ENCODE data around the gene PSMB3. TPM values are rescaled to one million over a fixed set of nuclear protein-coding genes. Genes with fewer than 3 reads are reported as not detected.
A peak's percentile ranks its signal among the peaks of the same experiment; 100 is the strongest.

The PSMB3 gene
- polyA plus RNA-seq, 1 experiment, result 234 TPM

DNA sequence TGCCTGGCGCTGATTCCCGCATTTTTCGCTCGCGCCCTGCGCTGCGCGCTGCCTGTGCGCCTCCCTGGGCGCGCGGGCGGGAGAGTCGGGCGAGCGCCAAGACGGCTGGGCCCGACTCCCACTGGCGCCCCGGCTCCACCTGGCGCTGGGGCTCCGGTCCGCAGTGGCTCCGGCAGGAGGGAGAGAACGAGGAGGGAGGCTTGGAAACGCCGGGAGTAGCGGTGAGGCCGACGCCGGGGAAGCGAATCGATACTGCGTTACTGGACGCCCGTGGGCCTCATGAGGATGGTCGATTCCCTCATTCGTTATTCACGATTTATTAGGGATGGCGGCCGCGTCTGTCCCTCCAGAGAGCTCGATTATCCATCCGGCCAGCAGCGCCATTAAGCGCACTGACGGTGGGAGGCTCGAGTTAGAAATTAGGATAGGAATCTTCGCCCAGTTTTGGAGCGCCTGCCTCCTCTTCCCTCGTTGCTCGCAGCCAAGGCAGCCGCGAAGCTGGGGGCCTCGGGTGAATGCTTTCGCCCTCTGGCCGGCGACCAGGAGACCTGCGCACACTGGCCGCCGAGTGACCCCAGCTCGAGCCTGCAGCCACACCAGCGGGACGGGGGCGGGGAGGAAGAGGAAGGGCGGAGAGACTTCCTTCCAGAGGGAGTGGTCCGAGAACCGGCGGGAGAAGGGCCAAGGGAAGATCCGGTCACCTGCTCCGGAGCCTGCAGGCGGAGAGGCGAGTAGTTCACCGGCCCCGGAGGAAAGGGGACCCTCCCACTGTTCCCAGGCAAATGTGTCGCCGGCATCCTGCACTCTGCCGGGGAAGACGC lies 3.1 kb upstream of the PSMB3 start:
- ChIA-PET POLR2A (interaction anchor here (0.6 to 0.7 kb wide), 2 partner anchors 42 to 121 kb away, joined by 3 to 4 read pairs; no protein-coding TSS in a partner anchor), CTCF (interaction anchor here (0.6 kb wide), 1 partner anchor 117 kb away, joined by 4 read pairs; no protein-coding TSS in a partner anchor)
- no peak for DNase-seq (ENCODE audit: low read depth, low spot score)
- Histone ChIP-seq H3K4me3 (ENCODE audit: low read depth, low read length) (peak overlapping the region; percentile 85), H3K9me3 (ENCODE audit: control insufficient read depth, insufficient read depth, low read length) (peaks cover 8% of the 10 kb centered on the region; the same call in 1 of the 2 replicates), H3K27me3 (ENCODE audit: control insufficient read depth, insufficient read depth, low read length) (no peaks in the 10 kb centered on the region), H3K27ac (ENCODE audit: low read depth, low read length) (peak overlapping the region; percentile 39)
- TF ChIP-seq, protein P1, sequence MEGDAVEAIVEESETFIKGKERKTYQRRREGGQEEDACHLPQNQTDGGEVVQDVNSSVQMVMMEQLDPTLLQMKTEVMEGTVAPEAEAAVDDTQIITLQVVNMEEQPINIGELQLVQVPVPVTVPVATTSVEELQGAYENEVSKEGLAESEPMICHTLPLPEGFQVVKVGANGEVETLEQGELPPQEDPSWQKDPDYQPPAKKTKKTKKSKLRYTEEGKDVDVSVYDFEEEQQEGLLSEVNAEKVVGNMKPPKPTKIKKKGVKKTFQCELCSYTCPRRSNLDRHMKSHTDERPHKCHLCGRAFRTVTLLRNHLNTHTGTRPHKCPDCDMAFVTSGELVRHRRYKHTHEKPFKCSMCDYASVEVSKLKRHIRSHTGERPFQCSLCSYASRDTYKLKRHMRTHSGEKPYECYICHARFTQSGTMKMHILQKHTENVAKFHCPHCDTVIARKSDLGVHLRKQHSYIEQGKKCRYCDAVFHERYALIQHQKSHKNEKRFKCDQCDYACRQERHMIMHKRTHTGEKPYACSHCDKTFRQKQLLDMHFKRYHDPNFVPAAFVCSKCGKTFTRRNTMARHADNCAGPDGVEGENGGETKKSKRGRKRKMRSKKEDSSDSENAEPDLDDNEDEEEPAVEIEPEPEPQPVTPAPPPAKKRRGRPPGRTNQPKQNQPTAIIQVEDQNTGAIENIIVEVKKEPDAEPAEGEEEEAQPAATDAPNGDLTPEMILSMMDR (IDR thresholded peaks at IDR 0.05; ENCODE audit: low read depth, low read length), result no peak

DNA sequence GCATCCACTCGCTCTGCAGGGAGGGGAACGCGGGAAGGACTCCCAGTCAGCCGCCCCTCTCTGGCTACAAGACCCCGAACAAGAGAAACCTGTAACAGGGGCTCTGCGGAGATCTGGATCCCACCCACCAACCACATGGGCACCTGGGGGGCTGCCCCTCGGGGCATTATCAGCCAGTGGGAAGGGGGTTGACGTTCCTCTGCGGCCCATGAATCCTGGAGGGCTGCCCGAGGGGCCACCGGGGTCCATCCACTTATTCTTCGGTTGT lies 2.6 kb upstream of the PSMB3 start:
- POLR2A ChIA-PET, result no interaction called here
- TF ChIP-seq, protein P1 (IDR thresholded peaks at IDR 0.05; ENCODE audit: low read depth, low read length), result no peak
- Histone ChIP-seq H3K4me3 (ENCODE audit: low read depth, low read length) (peak overlapping the region; percentile 85), H3K9me3 (ENCODE audit: control insufficient read depth, insufficient read depth, low read length) (peaks cover 8% of the 10 kb centered on the region; the same call in 1 of the 2 replicates), H3K27ac (ENCODE audit: low read depth, low read length) (no peak overlapping the region), H3K27me3 (ENCODE audit: control insufficient read depth, insufficient read depth, low read length) (no peaks in the 10 kb centered on the region)
- CTCF ChIA-PET, result interaction anchor here (0.6 kb wide), 1 partner anchor 39 kb away, joined by 3 read pairs; no protein-coding TSS in a partner anchor
- DNase-seq (ENCODE audit: low read depth, low spot score), result no peak

DNA sequence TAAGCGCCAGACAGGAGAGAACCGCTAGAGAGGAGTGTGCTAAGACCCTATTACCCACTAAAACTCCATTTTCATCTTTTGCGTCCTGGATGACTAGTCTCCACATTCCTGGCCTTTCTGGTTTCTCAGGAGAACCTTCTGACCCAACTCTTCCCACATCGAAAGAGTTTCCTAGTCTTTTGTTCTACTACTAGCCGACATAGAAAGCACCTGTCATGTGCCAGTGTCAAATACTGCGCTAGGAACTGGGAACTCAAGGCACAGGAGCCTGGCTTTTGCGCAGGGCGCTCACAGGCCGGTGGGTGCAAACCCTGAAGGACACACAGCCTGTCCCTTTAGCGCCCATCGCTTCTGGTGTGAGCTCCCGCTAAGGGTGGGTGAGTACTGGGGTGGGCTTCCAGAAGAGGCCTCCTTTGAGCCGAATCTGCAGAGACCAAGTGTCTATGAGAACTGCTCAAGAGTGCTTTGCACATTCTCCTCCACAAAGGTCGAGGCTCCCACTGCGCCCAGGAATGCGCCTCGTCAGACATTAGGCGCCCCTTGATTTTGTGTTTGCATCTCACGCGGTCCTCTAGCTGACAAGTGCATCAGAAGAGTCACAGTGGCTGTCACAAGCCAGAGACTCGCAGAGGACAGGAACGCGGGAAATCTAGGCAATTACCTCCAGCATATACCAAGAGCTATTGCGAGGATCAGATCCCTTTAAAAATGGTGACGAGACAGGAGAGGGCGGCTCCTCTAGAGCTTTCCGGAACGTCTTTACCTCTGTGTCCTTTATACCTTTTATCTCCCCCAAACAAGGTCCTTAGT lies 2.0 kb upstream of the PSMB3 start:
- ChIA-PET CTCF (interaction anchor here (0.6 kb wide), 1 partner anchor 38 kb away, joined by 3 read pairs; no protein-coding TSS in a partner anchor), POLR2A (interaction anchor here (0.6 kb wide), 1 partner anchor 103 kb away, joined by 3 read pairs; the partner anchor contains the start of gene RPL23)
- Histone ChIP-seq H3K4me3 (ENCODE audit: low read depth, low read length) (peak overlapping the region; percentile 85), H3K27ac (ENCODE audit: low read depth, low read length) (no peak overlapping the region), H3K9me3 (ENCODE audit: control insufficient read depth, insufficient read depth, low read length) (peaks cover 8% of the 10 kb centered on the region; the same call in 1 of the 2 replicates), H3K27me3 (ENCODE audit: control insufficient read depth, insufficient read depth, low read length) (no peaks in the 10 kb centered on the region)
- DNase-seq (ENCODE audit: low read depth, low spot score), result no peak
- TF ChIP-seq, protein P1 (IDR thresholded peaks at IDR 0.05; ENCODE audit: low read depth, low read length), result no peak

- ChIA-PET POLR2A (interaction anchor here (0.8 to 1.2 kb wide), 3 partner anchors 103 to 168 kb away, joined by 3 to 11 read pairs (median 3); partner anchors contain the start of genes LASP1 and RPL23), CTCF (interaction anchor here (1.2 kb wide), 1 partner anchor 16 kb away, joined by 5 read pairs; no protein-coding TSS in a partner anchor)
- peak overlapping the region; percentile 85 for H3K4me3 ChIP-seq (ENCODE audit: low read depth, low read length)
- no peak overlapping the region for H3K27ac ChIP-seq (ENCODE audit: low read depth, low read length)
- no peaks in the 10 kb centered on the region for H3K27me3 ChIP-seq (ENCODE audit: control insufficient read depth, insufficient read depth, low read length)
- peaks cover 8% of the 10 kb centered on the region; the same call in 1 of the 2 replicates for H3K9me3 ChIP-seq (ENCODE audit: control insufficient read depth, insufficient read depth, low read length)
- TF ChIP-seq, protein P1 (IDR thresholded peaks at IDR 0.05; ENCODE audit: low read depth, low read length), result no peak
- no peak for DNase-seq (ENCODE audit: low read depth, low spot score)
Measured at GRCh38 chr17:38751144-38751807, 1.3 kb upstream of the PSMB3 start.
